Tibial nerve (tissue), 4 donors: ENCODE measurements around the gene BAIAP2. TPM values are rescaled to one million over a fixed set of nuclear protein-coding genes. Genes with fewer than 3 reads are reported as not detected.
A peak's percentile ranks its signal among the peaks of the same experiment; 100 is the strongest.

Experiments
- DNase-seq, 2 donors: peaks; one replicate each; pipeline ENCODE4 v3.0.0-alpha.2; 2019; ENCODE audit warnings: low spot score in 2 of 2
- H3K27ac ChIP-seq, 4 donors: fragments of 200-600 bp; sonication (generic) in 3 of 4; one replicate each; pipeline ENCODE4 v1.5.1; 2017 to 2019; ENCODE audit warnings: mild to moderate bottlenecking in 1 of 4
- H3K27me3 ChIP-seq, 2 donors: fragments of 200-600 bp; sonication (generic) in 1 of 2; one replicate each; pipeline versions ENCODE4 v1.5.1 to v1.6.0; 2017 to 2019
- H3K36me3 ChIP-seq, 3 donors: fragments of 200-600 bp; sonication (generic); one replicate each; pipeline ENCODE4 v1.5.1; 2018 to 2019
- H3K4me1 ChIP-seq, 4 donors: fragments of 200-600 bp; sonication (generic) in 3 of 4; one replicate each; pipeline ENCODE4 v1.5.1; 2017 to 2019
- H3K4me3 ChIP-seq, 4 donors: fragments of 200-600 bp; sonication (generic) in 3 of 4; one replicate each; pipeline ENCODE4 v1.5.1; 2017 to 2019; ENCODE audit warnings: mild to moderate bottlenecking in 1 of 4, moderate library complexity in 1 of 4
- H3K9me3 ChIP-seq, 4 donors: fragments of 200-600 bp; sonication (generic) in 3 of 4; one replicate each; pipeline ENCODE4 v1.5.1; 2017 to 2019
- EP300 ChIP-seq, 2 donors: sonication (generic); formaldehyde crosslinking; IDR thresholded peaks; one replicate each; pipeline ENCODE4 v1.6.1; 2017; ENCODE audit warnings: antibody characterized with exemption in 2 of 2, mild to moderate bottlenecking in 1 of 2
- POLR2A ChIP-seq, 2 donors: fragments of 450-650 bp; IDR thresholded peaks; one replicate each; pipeline ENCODE4 v1.6.1; 2017; ENCODE audit warnings: antibody characterized with exemption in 2 of 2, mild to moderate bottlenecking in 2 of 2, moderate library complexity in 2 of 2
- WGBS, 2 donors: methylation state at CpG; one replicate each; pipeline ENCODE4 v1.1.5; 2018; 5-methylcytosine and 5-hydroxymethylcytosine counted together
- total RNA-seq, 4 donors: library from RNA; depleted of rRNA; stranded (reverse); fragments of >200 nt; gene quantifications; one replicate each; pipeline ENCODE4 v1.1.0, GENCODE V29; 2016
- TF ChIP-seq, protein P1 (sequence below), 5 experiments: fragments of 200-600 bp in 3 of 5; fragments of 450-650 bp in 2 of 5; sonication (generic) in 3 of 5; IDR thresholded peaks; one replicate each; pipeline ENCODE4 v1.5.1; 2016 to 2019; ENCODE audit warnings: antibody characterized with exemption in 5 of 5, mild to moderate bottlenecking in 3 of 5, moderate library complexity in 2 of 5

BAIAP2 gene
- total RNA-seq, 4 donors from 2014 or later, result 49.5 to 81.2 (median 66.9) TPM

DNA sequence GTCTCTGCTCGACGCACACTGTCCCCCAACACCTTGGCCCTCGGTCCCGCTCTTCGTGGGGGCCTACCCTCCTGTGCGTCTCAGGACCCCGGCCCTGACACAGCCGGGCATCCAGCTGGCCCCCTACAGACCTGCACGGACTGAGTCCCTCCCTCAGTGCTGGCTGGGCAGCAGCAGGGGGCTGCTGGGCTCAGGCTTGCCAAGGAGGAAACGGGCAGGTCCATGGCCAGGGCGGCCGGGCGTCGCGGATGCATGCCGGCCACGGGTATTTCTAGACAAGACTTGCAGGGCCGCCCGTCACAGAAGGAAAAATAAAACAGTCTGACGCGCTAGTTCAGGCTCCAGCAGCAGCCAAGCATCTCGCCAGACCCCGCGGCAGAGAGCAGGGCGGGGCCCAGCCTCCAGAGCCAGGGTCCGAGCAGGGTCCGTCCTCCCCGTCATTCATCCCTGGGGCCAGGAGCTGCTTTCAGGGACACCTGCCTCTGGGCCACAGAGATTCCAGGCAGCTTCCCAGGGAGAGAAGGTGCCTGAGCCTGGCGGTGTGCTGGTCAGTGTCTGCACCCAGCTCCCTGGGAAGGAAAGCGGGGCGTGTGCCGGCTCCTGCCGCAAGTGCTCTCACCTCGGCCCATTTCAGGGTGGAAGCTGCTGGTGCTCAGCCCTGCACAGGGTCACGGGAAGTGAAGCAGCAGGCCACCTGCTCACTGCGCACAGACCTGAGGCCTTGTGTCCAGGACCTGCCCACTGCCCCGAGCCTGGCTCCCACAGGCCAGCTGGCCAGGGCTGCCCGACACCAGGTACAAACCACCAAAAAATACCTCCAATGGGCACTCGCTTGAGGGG is 123.1 kb downstream of the BAIAP2 start:
- Histone ChIP-seq H3K27ac (no peak overlapping the region), H3K27me3 (no peaks in the 10 kb centered on the region), H3K4me3 (no peak overlapping the region), H3K4me1 (peaks cover 0 to 15% (median 0%) of the 10 kb centered on the region in 4 donors), H3K9me3 (no peaks in the 10 kb centered on the region), H3K36me3 (no peaks in the 10 kb centered on the region)
- WGBS, 2 donors, result 90 to 93% methylated on average over 28 to 31 of the region's 39 CpGs
- no peak for TF ChIP-seq EP300 (IDR thresholded peaks at IDR 0.05)
- no peak for TF ChIP-seq POLR2A (IDR thresholded peaks at IDR 0.05)
- TF ChIP-seq, protein P1, sequence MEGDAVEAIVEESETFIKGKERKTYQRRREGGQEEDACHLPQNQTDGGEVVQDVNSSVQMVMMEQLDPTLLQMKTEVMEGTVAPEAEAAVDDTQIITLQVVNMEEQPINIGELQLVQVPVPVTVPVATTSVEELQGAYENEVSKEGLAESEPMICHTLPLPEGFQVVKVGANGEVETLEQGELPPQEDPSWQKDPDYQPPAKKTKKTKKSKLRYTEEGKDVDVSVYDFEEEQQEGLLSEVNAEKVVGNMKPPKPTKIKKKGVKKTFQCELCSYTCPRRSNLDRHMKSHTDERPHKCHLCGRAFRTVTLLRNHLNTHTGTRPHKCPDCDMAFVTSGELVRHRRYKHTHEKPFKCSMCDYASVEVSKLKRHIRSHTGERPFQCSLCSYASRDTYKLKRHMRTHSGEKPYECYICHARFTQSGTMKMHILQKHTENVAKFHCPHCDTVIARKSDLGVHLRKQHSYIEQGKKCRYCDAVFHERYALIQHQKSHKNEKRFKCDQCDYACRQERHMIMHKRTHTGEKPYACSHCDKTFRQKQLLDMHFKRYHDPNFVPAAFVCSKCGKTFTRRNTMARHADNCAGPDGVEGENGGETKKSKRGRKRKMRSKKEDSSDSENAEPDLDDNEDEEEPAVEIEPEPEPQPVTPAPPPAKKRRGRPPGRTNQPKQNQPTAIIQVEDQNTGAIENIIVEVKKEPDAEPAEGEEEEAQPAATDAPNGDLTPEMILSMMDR (IDR thresholded peaks at IDR 0.05), result no peak
- no peak for DNase-seq

DNA sequence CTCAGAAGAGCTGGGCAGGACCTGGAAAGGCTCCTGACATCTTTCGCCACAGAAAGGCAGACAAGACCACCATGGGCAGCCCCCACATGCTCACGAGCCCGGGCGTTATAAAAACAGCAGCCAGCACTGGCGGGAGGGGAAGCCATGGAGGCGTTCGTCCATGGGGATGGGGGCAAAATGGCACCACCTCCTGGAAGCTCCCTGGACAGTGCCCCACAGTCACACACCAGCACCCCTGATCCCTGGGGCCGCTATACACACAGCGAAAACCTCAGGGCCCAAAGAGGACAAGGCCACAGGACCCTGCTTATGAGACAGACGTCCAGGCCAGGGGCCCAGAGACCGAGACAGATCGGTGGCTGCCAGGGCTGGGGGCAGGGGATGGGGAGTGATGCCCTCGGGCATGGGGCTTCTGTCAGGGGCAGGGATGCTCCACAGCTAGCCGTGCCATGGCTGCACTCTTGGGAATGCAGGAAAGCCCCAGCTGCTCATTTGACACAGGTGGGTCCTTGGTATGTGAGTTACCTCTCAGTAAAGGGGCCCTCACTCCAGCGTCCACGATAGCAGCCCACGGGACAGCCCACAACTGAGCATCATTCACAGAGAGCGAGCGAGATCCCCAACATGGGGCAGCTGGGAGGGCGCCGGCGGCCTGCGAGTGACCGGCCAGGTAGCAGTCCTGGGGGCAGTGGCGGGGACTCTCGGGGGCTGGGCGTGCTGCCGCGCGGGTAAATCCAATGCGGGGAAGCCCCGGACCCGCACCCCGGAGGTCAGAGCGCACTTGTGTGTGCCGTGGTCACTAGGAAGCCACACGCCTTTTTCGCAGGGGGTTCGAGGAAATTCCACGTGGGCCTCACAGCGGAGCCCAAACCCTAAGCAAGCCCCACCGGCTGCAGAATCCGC is 124.0 kb downstream of the BAIAP2 start:
- TF ChIP-seq POLR2A (IDR thresholded peaks at IDR 0.05) (no peak), EP300 (IDR thresholded peaks at IDR 0.05) (no peak)
- TF ChIP-seq, protein P1 (IDR thresholded peaks at IDR 0.05), result no peak
- Histone ChIP-seq H3K9me3 (no peaks in the 10 kb centered on the region), H3K4me3 (no peak overlapping the region), H3K4me1 (peaks cover 0 to 20% (median 0%) of the 10 kb centered on the region in 4 donors), H3K36me3 (no peaks in the 10 kb centered on the region), H3K27ac (no peak overlapping the region), H3K27me3 (no peaks in the 10 kb centered on the region)
- WGBS, 2 donors, result 88 to 91% methylated on average over 33 to 40 of the region's 43 CpGs
- no peak for DNase-seq

DNA sequence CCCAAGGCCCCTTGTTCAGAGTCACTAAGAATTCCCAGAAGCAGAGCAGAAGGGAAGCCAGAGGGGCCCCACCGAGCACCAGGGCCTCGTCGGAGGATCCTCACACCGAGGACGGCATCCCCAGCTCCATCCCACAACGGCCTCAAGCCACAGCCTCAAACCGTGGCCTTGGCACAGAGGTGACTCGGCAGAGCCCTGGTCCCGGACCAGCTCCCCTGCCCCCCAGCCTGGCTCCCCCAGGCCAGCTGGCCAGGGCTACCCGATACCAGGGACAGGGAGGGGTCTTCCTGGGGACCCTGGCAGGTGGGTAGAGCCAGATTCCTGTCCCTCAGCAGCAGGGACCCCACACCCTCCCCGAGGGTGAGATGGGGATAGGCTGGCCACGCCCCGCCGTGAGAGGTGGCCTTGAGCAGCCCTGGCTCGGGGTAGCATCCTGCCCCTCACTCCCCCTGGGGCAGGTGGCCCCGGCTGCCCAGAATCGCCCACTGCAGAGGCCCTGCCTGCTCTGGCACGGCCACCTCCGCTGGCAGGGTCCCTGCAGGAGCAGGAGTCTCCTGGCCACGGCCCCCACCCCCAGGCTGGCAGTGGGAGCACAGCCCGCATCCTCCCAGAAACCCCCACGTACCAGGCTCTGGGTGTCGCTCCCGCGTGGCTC is 124.8 kb downstream of the BAIAP2 start:
- no peak for DNase-seq
- H3K4me1 ChIP-seq, result peaks cover 0 to 28% (median 0%) of the 10 kb centered on the region in 4 donors
- 70 to 71% methylated on average over 11 of the region's 25 CpGs for WGBS, 2 donors
- peak overlapping the region; percentile 7 to 31 (median 22) for H3K4me3 ChIP-seq
- H3K9me3 ChIP-seq, result no peaks in the 10 kb centered on the region
- H3K36me3 ChIP-seq, result no peaks in the 10 kb centered on the region
- no peaks in the 10 kb centered on the region for H3K27me3 ChIP-seq
- H3K27ac ChIP-seq, result peak overlapping the region; percentile 28 to 60 (median 33)
- TF ChIP-seq EP300 (IDR thresholded peaks at IDR 0.05), result no peak
- TF ChIP-seq, protein P1 (IDR thresholded peaks at IDR 0.05), result no peak
- TF ChIP-seq POLR2A (IDR thresholded peaks at IDR 0.05), result no peak

DNA sequence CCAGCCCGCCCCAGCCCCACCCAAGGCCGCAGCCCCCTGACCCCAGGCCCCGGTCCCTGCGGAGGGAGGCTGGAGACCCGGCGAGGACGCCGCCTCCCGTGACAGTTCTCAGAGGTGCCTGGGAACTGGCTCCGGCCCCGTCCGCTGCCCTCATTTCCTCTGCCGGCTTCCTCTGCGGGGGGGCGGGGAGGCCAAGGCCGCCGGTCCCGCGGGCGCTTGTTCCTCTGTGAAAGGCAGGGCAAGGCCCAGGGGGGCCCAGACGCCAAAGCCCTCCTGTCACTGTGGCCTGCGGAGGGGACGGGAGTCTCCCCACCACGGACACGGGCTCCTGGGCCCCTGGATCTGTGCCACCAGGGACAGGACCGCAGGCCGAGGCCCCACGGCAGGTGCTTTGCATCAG is 125.4 kb downstream of the BAIAP2 start:
- Histone ChIP-seq H3K27ac (peak overlapping the region; percentile 28 to 60 (median 33)), H3K4me1 (peaks cover 0 to 34% (median under 1%) of the 10 kb centered on the region in 4 donors), H3K27me3 (no peaks in the 10 kb centered on the region), H3K36me3 (no peaks in the 10 kb centered on the region), H3K4me3 (peak overlapping the region; percentile 7 to 31 (median 22)), H3K9me3 (no peaks in the 10 kb centered on the region)
- DNase-seq, result no peak
- TF ChIP-seq, protein P1 (IDR thresholded peaks at IDR 0.05), result no peak
- TF ChIP-seq POLR2A (IDR thresholded peaks at IDR 0.05) (no peak), EP300 (IDR thresholded peaks at IDR 0.05) (no peak)
- WGBS, 2 donors, result 26 to 78% methylated on average over 10 to 20 of the region's 28 CpGs
